HepG2 (cell line): ENCODE measurements around the gene ADARB1. TPM values are rescaled to one million over a fixed set of nuclear protein-coding genes. Genes with fewer than 3 reads are reported as not detected.

ENCODE experiments used
- ATAC-seq: fragments of 200-7000 bp; cut with Tn5 transposase; 3 replicates; pipeline ENCODE4 v1.9.1; 2020; ENCODE audit warnings: mild to moderate bottlenecking, moderate library complexity
- BruUV-seq: library from RNA; stranded (reverse); fragments of 400-500 nt; replicated peaks from 2 replicates; lab custom pipeline; 2021; lab: Mats Ljungman, UMichigan
- CTCF ChIA-PET: fragments of 300-600 bp; formaldehyde crosslinking; extraction: SDS; loops from one replicate; lab custom pipeline; 2021; ENCODE audit warnings: low total read pairs, inconsistent platforms, low intra/inter-chr PET ratio; lab: Yijun Ruan, JAX
- POLR2A ChIA-PET: fragments of 350-600 bp; sonication (Branson Sonifier 250); formaldehyde crosslinking; loops from one replicate; lab custom pipeline; 2020; ENCODE audit warnings: antibody characterized with exemption, inconsistent platforms; lab: Yijun Ruan, JAX
- DNase-seq: peaks from one replicate; pipeline ENCODE4 v3.0.0-alpha.2; 2015; ENCODE audit warnings: low spot score
- FAIRE-seq: peaks from 3 replicates; lab custom pipeline; 2011; peaks lifted over from hg19 to GRCh38; lab: Jason Lieb, UNC
- H2AFZ ChIP-seq: one replicate; pipeline ENCODE4 v1.6.1; 2011; ENCODE audit warnings: low read length, inconsistent platforms
- H3K27ac ChIP-seq: fragments of 300-600 bp; 3 replicates; pipeline ENCODE4 v1.8.0; 2011; ENCODE audit warnings: mixed run types, mild to moderate bottlenecking, mixed read lengths, low read length, inconsistent platforms; ENCODE audit not compliant: insufficient read depth; ENCODE audit errors: extremely low read length
- H3K27me3 ChIP-seq, 2 experiments: fragments of 200-600 bp in 1 of 2; 2 replicates in 1 of 2; 3 replicates in 1 of 2; pipeline versions ENCODE4 v1.6.0 to v1.8.0; 2011; ENCODE audit warnings: low read length in 2 of 2, mild to moderate bottlenecking in 2 of 2, moderate library complexity in 2 of 2, inconsistent platforms in 1 of 2; ENCODE audit not compliant: insufficient read depth in 2 of 2, control insufficient read depth in 1 of 2
- H3K36me3 ChIP-seq, 2 experiments: fragments of 200-600 bp in 1 of 2; replicated peaks in 1 of 2; 2 replicates in 1 of 2; 3 replicates in 1 of 2; pipeline versions ENCODE4 v1.5.1 to v1.8.0; 2011; ENCODE audit warnings: low read length in 2 of 2, inconsistent platforms in 1 of 2; ENCODE audit not compliant: insufficient read depth in 2 of 2, control insufficient read depth in 1 of 2
- H3K4me1 ChIP-seq: 2 replicates; pipeline ENCODE4 v1.5.1; 2012; ENCODE audit warnings: low read length, inconsistent platforms; ENCODE audit not compliant: insufficient read depth
- H3K4me2 ChIP-seq: 2 replicates; pipeline ENCODE4 v1.6.0; 2011; ENCODE audit warnings: low read depth, low read length, inconsistent platforms
- H3K4me3 ChIP-seq, 3 experiments: fragments of 200-600 bp in 1 of 3; sonication (generic), shearing (Covaris generic) in 1 of 3; replicated peaks in 1 of 3; 2 replicates each; pipeline ENCODE4 v1.5.1; 2011 to 2016; ENCODE audit warnings: low read length in 3 of 3, inconsistent platforms in 2 of 3, low read depth in 2 of 3, mild to moderate bottlenecking in 2 of 3, control low read depth in 1 of 3, mixed read lengths in 1 of 3; ENCODE audit not compliant: insufficient read depth in 1 of 3
- H3K79me2 ChIP-seq: one replicate; pipeline ENCODE4 v1.6.1; 2011; ENCODE audit warnings: low read length, inconsistent platforms; ENCODE audit not compliant: insufficient read depth
- H3K9ac ChIP-seq: 2 replicates; pipeline ENCODE4 v1.6.0; 2011; ENCODE audit warnings: mild to moderate bottlenecking, low read depth, low read length, inconsistent platforms; ENCODE audit not compliant: insufficient read depth
- H3K9me3 ChIP-seq: 2 replicates; pipeline ENCODE4 v1.5.1; 2012; ENCODE audit warnings: mild to moderate bottlenecking, low read length
- H4K20me1 ChIP-seq: 2 replicates; pipeline ENCODE4 v1.6.0; 2011; ENCODE audit warnings: inconsistent platforms, mild to moderate bottlenecking, low read length, moderate library complexity; ENCODE audit not compliant: insufficient read depth
- BORCS8-MEF2B ChIP-seq: sonication (generic); formaldehyde crosslinking; IDR thresholded peaks from 2 replicates; pipeline ENCODE4 v1.8.0; 2022; ENCODE audit warnings: mild to moderate bottlenecking, missing genetic modification reagents
- HMG20B ChIP-seq: conservative IDR thresholded peaks from 2 replicates; pipeline ENCODE4 v1.6.1; 2016; ENCODE audit warnings: missing genetic modification reagents, missing compliant biosample characterization
- HNRNPLL ChIP-seq: fragments of 200-400 bp; formaldehyde crosslinking; IDR thresholded peaks from 2 replicates; pipeline ENCODE4 v1.6.1; 2017; ENCODE audit warnings: mild to moderate bottlenecking, low read depth, low read length; ENCODE audit not compliant: poor library complexity, severe bottlenecking
- LRRFIP1 ChIP-seq: sonication (generic); formaldehyde crosslinking; conservative IDR thresholded peaks from 2 replicates; pipeline ENCODE4 v1.4.0; 2020; ENCODE audit warnings: missing genetic modification reagents
- SSRP1 ChIP-seq: IDR thresholded peaks from 2 replicates; pipeline ENCODE4 v1.6.1; 2016; ENCODE audit warnings: control low read depth
- YEATS2 ChIP-seq: sonication (generic); formaldehyde crosslinking; IDR thresholded peaks from 2 replicates; pipeline ENCODE4 v1.4.0; 2020; ENCODE audit warnings: missing genetic modification reagents, borderline replicate concordance
- ZFAT ChIP-seq: sonication (generic); formaldehyde crosslinking; conservative IDR thresholded peaks from 2 replicates; pipeline ENCODE4 v1.8.1; 2023; ENCODE audit warnings: missing genetic modification reagents, inconsistent platforms
- ZNF33B ChIP-seq: sonication (generic); formaldehyde crosslinking; IDR thresholded peaks from 2 replicates; pipeline ENCODE4 v1.5.1; 2020; ENCODE audit warnings: mild to moderate bottlenecking, missing genetic modification reagents
- ZNF788 ChIP-seq: sonication (generic); formaldehyde crosslinking; IDR thresholded peaks from 2 replicates; pipeline ENCODE4 v1.5.0; 2020; ENCODE audit warnings: mild to moderate bottlenecking, missing genetic modification reagents, borderline replicate concordance
- WGBS: methylation state at CpG from one replicate; pipeline ENCODE4 v1.1.6; 2017; ENCODE audit warnings: low lambda C conversion rate; 5-methylcytosine and 5-hydroxymethylcytosine counted together
- in situ Hi-C: cut with HindIII; loops from 2 replicates; pipeline ENCODE4 v1.10.0; 2017; ENCODE audit warnings: low pct_unique_long_range_greater_than_20kb; ENCODE audit not compliant: extremely low pct_ligation_motif_present
- intact Hi-C: fragments of 100-400 bp; cut with micrococcal nuclease; formaldehyde crosslinking; loops from one replicate; pipeline ENCODE4 v1.10.0; 2022; ENCODE audit not compliant: unreplicated experiment
- polyA plus RNA-seq, 8 experiments: library from polyadenylated mRNA; depleted of rRNA in 3 of 8; stranded (reverse) in 7 of 8; unstranded in 1 of 8; fragments of >200 nt; fragmentation: Illumina TruSeq in 4 of 8; extraction: Trizol in 4 of 8; gene quantifications; 2 replicates each; pipeline versions ENCODE4 v1.2.1 to v1.2.3, GENCODE V29; 2011 to 2016; ENCODE audit warnings: low read depth in 4 of 8, missing spikeins in 1 of 8, mixed read lengths in 1 of 8; ENCODE audit not compliant: insufficient read depth in 1 of 8
- total RNA-seq, 5 experiments: library from RNA; depleted of rRNA; stranded (reverse); fragments of >200 nt; fragmentation: Illumina TruSeq; extraction: Trizol; gene quantifications; 2 replicates each; pipeline ENCODE4 v1.2.3, GENCODE V29; 2016; ENCODE audit warnings: low read depth in 1 of 5

The ADARB1 gene
- total and polyA plus RNA-seq, 2 of the 13 experiments (the other 11 are each of a cell fraction or from before 2014, with no cell fraction given): 6.6 to 10.0 TPM

DNA sequence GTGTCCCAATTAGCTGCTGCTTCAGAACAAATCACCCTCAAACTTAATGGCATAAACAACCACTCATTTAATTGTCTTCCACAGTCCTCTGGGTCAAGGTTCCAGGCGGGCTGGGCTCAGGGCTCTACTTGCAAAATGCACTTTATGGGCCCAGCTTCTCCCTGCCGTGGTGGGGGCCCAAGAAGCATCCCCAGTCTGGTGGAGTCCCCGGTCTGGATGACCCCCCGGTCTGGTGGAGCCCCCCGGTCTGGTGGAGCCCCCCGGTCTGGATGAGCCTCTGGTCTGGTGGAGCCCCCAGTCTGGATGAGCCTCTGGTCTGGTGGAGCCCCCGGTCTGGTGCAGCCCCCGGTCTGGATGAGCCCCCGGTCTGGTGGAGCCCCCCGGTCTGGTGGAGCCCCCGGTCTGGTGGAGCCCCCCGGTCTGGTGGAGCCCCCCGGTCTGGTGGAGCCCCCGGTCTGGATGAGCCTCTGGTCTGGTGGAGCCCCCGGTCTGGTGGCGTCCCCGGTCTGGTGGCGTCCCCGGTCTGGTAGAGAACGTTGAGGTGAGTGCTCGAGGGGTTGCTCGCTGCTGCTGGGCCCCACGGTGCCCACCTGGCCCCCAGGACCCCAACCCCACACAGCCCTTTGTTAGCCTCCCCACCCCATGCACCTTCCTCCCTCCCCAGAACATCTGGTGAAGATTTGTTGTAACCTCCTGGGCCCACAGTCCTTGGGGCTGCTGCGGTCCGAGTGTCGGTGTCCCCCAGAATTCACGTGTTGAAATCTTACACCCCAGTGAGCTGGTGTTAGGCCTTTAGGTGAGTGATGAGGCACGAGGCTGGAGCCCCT lies 179.5 kb downstream of the ADARB1 start:
- H3K4me1 ChIP-seq: peaks cover 48% of the 10 kb centered on the region
- no peaks in the 10 kb centered on the region for H3K36me3 ChIP-seq
- WGBS: 55% methylated on average over 19 of the region's 28 CpGs
- no peak for DNase-seq
- H3K4me3 ChIP-seq: no peak overlapping the region
- no peak for FAIRE-seq
- peaks cover 4% of the 10 kb centered on the region; the same call in 1 of the 2 replicates for H3K9me3 ChIP-seq
- CTCF ChIA-PET: no interaction called here
- H2AFZ ChIP-seq: no peak overlapping the region
- TF ChIP-seq YEATS2 (CRISPR knock-in tag) (no peak), ZFAT (CRISPR knock-in tag) (no peak), HMG20B (CRISPR knock-in tag) (no peak)
- intact Hi-C loops: no loop called here
- H3K27me3 ChIP-seq: peaks cover 19 to 87% of the 10 kb centered on the region in 2 experiments
- H3K4me2 ChIP-seq: no peak overlapping the region
- ATAC-seq: no peak
- H4K20me1 ChIP-seq: 0 out of 2 replicates have a peak, but pooled peaks cover 2% of the 10 kb centered on the region
- no peak overlapping the region for H3K27ac ChIP-seq
- H3K9ac ChIP-seq: no peak overlapping the region
- in situ Hi-C loops: no loop called here
- no peaks in the 10 kb centered on the region for H3K79me2 ChIP-seq
- no TSS peak for BruUV-seq
- POLR2A ChIA-PET: no interaction called here

DNA sequence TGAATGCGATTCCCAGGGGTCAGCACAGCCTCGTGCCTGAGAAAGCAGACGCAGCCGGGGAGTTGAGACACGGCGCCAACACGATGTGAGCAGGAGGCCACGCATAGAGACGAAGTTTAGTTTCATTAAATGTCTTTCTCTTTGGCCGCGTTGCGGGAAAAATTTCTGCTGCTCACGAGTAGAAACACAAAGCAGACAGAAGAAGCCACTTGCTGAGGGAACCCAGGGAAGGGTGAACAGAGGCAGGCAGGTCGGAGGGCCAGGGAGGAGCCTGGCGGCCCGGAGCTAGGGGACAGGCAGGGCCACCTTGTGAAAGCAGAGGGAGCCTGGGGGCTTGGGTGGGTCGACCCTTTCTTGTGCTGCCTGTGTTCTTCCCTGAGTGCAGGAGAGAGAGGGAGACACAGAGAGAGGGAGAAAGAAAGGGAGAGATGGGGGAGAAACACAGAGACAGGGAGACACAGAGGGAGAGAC lies 180.1 kb downstream of the ADARB1 start:
- Histone ChIP-seq H3K27ac (no peak overlapping the region), H3K4me1 (peaks cover 43% of the 10 kb centered on the region), H3K4me2 (peak overlapping the region; percentile 55; the same call in 1 of the 2 replicates), H3K36me3 (no peaks in the 10 kb centered on the region), H3K9ac (no peak overlapping the region), H3K9me3 (peaks cover 4% of the 10 kb centered on the region; the same call in 1 of the 2 replicates), H4K20me1 (0 out of 2 replicates have a peak, but pooled peaks cover 3% of the 10 kb centered on the region), H3K79me2 (no peaks in the 10 kb centered on the region), H3K27me3 (peaks cover 19 to 90% of the 10 kb centered on the region in 2 experiments), H3K4me3 (no peak overlapping the region), H2AFZ (no peak overlapping the region)
- 52% methylated on average over 17 of the region's 17 CpGs for WGBS
- ChIA-PET POLR2A (no interaction called here), CTCF (no interaction called here)
- intact Hi-C loops: no loop called here
- TF ChIP-seq ZNF788 (CRISPR knock-in tag): no peak
- no peak for TF ChIP-seq HNRNPLL
- no peak for TF ChIP-seq ZNF33B
- TF ChIP-seq LRRFIP1 (CRISPR knock-in tag): no peak
- TF ChIP-seq BORCS8-MEF2B (CRISPR knock-in tag): no peak
- TF ChIP-seq SSRP1: no peak
- no peak for ATAC-seq
- FAIRE-seq: no peak
- in situ Hi-C loops: no loop called here
- DNase-seq: no peak
- no TSS peak for BruUV-seq
